KBM-7 (cell line): ENCODE results near the gene ORAI2.
"Not testable (repeated sequence)": the region's sequence is repeated elsewhere in the genome, so short reads cannot be mapped to it uniquely, and the experiment has no call there.

Source experiments
- DNase-seq: peaks from one replicate; pipeline ENCODE4 v3.0.0-alpha.2; 2015
- in situ Hi-C: fragments of 300-500 bp; cut with MboI; formaldehyde crosslinking; loops from 2 replicates; pipeline ENCODE4 v1.14.3; 2020; ENCODE audit warnings: low sequenced_read_pairs, low pct_unique_long_range_greater_than_20kb, mixed read lengths

ORAI2 gene

DNA sequence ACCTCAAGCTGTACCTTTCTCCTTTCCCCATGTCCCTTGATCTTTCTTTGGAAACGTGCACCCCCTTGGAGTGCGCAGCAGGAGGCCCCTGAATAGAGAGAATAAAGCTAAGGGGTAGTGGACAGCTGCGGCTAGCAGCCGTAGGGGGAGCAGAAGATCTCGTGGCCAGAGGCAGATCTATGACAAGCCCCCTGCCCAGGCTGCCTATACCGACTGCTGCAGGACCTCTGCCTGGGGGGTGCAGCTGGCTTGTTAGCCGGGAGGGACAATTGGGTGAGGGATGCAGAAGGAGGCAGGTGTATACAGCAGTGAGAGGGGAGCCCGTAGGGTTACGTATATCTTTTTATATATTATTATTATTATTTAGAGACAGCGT, 45.8 kb downstream of the ORAI2 start:
- in situ Hi-C loops, DNase-seq: not testable (repeated sequence)

DNA sequence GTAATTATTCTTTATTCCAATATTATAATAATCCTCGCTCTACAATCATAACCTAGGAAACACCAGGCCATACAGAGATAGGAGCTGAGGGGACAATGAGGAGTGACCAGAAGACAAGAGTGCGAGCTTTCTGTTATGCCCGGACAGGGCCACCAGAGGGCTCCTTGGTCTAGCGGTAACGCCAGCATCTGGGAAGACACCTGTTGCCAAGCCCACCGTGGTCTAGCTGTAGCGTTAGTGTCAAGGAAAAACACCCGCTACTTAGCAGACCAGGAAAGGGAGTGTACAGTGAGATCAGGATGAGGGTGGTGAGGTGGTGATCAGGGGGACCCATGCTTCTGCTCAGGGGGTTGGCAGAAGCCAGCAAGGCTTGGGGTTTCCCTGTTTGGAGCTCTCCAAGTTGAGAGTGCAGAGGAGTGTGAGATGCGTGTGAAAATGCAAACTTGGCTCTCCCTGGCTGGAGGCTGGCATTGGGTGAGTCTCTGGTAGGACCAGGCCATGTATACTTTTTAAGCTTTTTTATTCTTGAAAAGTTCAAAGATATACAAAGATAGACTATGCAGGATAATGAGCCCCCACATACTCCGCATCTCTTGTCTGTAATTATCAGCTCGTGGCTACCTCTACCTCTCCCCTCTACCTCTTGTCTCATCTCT, 46.7 kb downstream of the ORAI2 start:
- DNase-seq, in situ Hi-C loops: not testable (repeated sequence)

GRCh38 chr7:102481962-102482361, 48.6 kb downstream of the ORAI2 start:
- in situ Hi-C loops, DNase-seq: not testable (repeated sequence)

- not testable (repeated sequence) for DNase-seq
Measured at GRCh38 chr7:102484317-102484716, 50.9 kb downstream of the ORAI2 start.

GRCh38 chr7:102490529-102491075, 57.2 kb downstream of the ORAI2 start:
- DNase-seq, in situ Hi-C loops: not testable (repeated sequence)

More at GRCh38 chr7:102484317-102484716, 50.9 kb downstream of the ORAI2 start:
- in situ Hi-C loops = not testable (repeated sequence)

- DNase-seq, in situ Hi-C loops: not testable (repeated sequence)
Measured at GRCh38 chr7:102493220-102493935, 60.0 kb downstream of the ORAI2 start.

- DNase-seq = not testable (repeated sequence)
Measured at GRCh38 chr7:102494026-102494425, 60.7 kb downstream of the ORAI2 start.

DNA sequence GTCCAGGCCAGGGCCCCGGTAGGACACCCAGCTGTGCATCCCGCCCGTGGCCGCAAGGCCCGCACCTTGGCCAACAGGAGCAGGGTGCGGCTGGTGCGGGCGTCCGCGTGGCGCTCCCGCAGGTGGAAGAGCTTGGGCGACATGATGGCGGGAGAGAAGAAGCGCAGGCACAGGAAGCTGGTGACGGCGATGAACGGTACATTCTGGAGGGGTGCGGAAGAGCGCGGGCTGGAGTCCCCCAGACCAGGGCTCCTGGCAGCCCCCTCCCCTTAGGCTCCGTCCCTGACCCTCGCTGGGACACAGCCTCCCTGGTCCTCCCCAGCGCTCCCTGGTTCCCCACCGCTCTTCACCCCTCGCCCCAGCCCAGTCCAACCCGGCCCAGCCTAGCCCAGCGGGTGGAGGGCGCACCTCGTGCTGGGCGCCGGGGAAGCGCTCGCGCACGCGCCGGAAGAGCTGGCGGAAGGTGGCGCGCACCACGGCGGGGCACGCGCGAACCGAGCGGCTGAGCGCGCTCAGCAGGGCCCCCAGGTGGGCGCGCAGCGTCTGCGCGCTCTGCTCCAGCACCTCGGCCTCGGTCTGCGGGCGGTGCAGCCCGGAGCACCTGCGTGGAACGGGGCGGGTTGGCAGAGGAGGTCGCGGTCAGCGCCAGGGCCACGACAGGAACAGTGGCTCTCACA, 61.2 kb downstream of the ORAI2 start:
- in situ Hi-C loops, DNase-seq: not testable (repeated sequence)

More at GRCh38 chr7:102494026-102494425, 60.7 kb downstream of the ORAI2 start:
- in situ Hi-C loops = not testable (repeated sequence)

GRCh38 chr7:102496861-102497260, 63.5 kb downstream of the ORAI2 start:
- DNase-seq, in situ Hi-C loops: not testable (repeated sequence)

GRCh38 chr7:102497308-102497707, 63.9 kb downstream of the ORAI2 start:
- in situ Hi-C loops, DNase-seq: not testable (repeated sequence)

DNA sequence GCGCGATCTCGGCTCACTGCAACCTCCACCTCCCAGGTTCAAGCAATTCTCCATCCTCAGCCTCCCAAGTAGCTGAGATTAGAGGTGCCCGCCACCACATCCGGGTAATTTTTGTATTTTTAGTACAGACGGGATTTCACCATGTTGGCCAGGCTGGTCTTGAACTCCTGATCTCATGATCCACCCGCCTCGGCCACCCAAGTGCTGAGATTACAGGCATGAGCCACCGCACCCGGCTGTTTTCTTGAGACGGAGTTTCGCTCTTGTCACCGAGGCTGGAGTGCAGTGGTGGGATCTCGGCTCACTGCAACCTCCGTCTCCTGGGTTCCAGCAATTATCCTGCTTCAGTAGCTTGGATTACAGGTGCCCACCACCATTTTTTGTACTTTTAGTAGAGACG, 64.9 kb downstream of the ORAI2 start:
- DNase-seq, in situ Hi-C loops: not testable (repeated sequence)

DNA sequence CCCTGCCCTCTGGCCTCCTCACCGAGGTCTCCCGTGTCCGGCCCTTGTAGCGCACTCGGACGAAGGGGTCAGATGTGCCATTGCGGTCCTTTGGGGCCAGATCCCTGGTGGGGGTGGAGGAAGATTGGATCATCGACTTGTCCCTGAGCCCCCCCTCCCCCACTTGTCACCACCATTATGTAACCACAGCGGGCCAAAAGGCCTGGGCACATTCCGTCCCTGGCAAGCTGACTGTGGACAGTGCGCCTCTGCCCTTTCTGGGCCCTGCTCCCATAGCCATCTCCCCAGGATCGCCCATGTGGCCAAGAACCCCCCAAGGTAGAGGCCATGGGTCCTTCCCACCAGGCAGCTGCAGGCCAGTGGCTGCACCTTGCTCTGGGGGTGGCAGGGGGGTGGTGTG, 69.8 kb downstream of the ORAI2 start:
- DNase-seq, in situ Hi-C loops: not testable (repeated sequence)

GRCh38 chr7:102505298-102506185, 72.2 kb downstream of the ORAI2 start:
- DNase-seq, in situ Hi-C loops: not testable (repeated sequence)
